ENCODE measurements around the gene PTTG1IP.

PTTG1IP gene

DNA sequence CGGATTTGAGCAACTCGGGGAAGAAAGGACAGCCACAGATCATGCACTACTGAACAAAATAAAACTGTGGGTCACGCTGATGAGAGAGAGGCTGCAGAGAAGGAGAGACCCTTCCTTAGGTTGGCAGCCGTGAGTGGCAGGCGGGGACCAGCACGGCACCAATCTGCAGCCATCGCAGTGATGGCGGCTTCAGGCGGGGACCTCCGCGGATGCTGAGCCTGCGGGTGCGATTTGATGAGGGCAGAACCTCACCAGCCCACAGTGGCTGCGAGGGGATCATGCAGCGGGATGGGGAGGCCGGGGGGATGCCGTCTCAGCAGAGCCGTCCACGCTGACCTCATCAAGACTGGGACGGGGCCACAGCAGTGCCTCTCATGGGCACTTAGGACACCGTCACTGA, 35.4 kb upstream of the PTTG1IP start:
- no peak for DNase-seq (ENCODE audit: low spot score)

DNA sequence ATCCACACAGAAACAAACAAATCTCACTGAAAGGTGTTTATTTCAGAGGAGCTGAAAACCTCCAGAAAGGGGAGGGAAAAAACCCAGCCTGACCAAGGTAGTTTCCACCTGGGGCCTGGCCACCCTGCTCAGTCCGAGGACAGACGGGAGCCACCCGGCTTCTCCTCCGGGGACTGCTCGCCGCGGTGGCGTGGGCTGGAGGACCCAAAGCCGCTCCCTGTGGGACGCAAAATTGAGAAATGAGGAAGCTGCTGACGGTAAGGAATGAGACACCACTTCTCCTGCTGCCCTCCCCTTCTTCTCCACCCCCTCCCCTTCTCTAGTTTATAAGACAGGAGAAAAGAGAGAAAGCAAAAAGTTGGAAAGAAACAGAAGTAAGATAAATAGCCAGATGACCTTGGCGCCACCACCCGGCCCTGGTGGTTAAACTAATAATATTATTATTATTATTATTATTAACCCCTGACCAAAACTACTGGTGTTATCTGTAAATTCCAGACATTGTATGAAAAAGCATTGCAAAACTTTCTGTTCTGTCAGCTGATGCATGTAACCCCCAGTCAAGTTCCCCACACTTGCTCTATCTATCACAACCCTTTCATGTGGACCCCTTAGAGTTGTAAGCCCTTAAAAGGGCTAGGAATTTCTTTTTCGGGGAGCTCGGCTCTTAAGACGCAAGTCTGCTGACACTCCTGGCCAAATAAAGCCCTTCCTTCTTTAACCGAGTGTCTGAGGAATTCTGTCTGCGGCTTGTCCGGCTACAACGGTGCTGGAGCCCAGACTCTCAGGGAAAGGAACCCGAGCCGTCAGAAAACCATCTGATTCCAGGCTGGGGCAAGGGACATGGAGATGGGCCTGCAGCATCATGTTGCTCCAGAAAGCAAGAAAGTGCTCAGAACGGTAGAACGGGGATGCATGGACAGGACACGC, 34.7 kb upstream of the PTTG1IP start:
- DNase-seq (ENCODE audit: low spot score): no peak

DNA sequence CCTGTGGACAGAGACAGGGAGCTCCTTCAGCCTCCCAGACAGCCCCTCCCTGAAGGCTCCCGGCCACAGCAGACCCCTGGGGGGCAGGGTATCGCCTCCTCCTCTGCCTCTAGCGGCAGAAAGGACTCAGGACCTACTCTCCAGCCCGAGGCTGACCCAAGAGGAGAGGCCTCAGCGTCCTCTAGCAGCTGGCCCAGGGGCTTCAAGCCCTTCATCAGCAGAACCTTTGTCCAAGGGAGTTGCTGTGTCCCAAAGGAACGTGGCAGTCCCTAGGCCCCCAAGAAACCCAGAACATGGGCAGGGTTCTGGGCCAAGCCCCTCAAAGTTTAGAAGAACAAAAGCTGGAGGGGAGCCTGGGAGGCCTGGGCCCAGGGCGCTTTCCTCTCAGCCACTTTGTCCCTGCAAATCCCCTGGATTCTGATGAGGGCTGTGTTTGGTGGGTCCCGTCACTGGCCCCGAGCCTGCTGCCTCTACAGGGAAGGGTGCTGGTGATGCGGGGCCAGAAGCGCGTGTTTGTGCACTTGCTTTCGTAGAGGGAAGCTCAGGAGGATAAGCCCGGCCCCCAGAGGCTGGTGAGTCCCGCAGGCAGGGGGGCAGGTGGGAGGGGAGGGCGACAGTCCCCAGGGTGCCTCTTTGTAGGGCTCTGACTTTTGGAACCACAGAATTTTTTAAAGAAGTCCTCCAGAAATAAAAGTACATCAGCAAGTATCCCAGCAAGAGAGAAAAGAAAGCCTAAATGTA, 33.9 kb upstream of the PTTG1IP start:
- no peak for DNase-seq (ENCODE audit: low spot score)

DNA sequence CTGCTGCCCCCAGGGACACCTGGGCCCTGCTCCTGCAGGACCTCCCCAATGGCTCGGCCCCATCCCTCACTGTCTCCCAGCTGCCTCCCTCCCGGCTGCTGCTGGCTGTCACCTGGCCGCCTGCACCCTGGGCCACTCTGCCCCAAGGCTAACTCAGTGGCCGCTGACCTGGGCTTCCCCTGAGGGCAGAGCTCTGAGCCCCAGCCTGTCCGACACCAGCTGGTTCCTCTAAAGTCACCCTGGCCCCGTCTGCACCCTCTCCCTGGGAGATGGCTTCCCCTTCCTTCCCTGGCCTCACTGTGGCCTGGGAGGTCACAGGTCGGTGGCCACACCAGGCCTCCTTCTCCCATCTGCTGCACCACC, 32.2 kb upstream of the PTTG1IP start:
- DNase-seq (ENCODE audit: low spot score): no peak

- DNase-seq (ENCODE audit: low spot score): no peak
Observed at GRCh38 chr21:44905016-44905727, 31.7 kb upstream of the PTTG1IP start.

DNA sequence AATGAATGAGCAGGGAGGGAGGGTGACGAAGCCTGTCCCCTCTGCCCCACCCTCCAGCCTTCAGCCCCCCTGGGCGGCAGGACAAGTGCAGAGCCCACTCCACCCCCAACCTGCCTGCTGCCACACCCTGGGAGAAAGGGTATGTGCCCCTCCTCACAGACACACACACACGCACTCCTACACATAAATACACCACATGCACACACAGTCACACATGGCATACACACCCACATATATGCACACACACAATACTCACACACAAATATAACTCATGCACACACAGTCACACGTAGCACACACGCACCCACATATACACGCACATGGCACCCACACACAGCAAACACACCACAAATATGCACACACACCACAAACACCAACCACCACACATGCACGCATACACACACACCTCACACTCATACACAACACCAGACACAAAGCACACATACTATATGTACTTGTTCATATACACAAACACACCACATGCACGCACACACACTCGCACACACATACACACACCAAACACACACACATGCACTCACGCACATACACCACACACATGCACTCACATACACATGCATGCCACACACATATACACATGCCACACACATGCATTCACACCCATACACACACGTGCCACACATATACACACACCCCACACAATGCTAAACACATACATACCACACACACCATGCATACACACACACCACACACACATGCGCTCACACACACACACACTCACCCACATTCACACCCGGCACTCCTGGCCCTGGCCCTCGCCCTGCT, 30.8 kb upstream of the PTTG1IP start:
- DNase-seq (ENCODE audit: low spot score): no peak

GRCh38 chr21:44903689-44904088, 30.2 kb upstream of the PTTG1IP start:
- no peak for DNase-seq (ENCODE audit: low spot score)

GRCh38 chr21:44903050-44903685, 29.7 kb upstream of the PTTG1IP start:
- no peak for DNase-seq (ENCODE audit: low spot score)

DNA sequence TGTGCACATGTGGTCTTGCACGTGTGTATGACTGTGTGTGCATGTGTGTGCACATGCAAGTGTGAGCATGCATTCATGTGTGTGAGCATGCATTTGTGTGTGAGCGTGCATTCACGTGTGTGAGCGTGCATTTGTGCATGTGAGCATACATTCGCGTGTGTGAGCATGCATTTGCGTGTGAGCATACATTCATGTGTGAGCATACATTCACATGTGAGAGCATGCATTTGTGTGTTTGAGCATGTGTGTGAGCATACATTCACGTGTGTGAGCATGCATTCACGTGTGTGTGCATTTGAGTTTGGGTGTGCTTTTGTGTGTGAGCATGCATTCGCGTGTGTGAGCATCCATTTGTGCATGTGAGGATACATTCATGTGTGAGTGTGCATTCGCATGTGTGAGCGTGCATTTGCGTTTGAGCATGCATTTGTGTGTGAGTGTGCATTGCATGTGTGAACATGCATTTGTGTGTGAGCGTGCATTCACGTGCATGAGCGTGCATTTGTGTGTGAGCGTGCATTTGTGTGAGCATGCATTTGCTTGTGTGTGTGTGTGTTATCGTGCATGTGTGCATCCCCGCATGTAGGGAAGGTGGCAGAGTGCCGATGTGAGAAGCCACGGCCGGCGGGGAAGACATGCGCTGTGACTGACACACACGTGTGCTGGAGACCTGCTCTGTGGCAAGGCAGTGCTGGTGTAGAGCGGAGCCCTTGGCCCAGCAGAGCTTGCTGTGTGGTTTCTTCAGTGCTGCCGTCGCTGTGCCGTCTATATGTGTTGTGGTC, 29.0 kb upstream of the PTTG1IP start:
- DNase-seq (ENCODE audit: low spot score): no peak

GRCh38 chr21:44901391-44902074, 28.0 kb upstream of the PTTG1IP start:
- DNase-seq (ENCODE audit: low spot score): no peak

GRCh38 chr21:44900559-44901251, 27.2 kb upstream of the PTTG1IP start:
- DNase-seq (ENCODE audit: low spot score): no peak

GRCh38 chr21:44899768-44900558, 26.5 kb upstream of the PTTG1IP start:
- DNase-seq (ENCODE audit: low spot score): no peak

DNA sequence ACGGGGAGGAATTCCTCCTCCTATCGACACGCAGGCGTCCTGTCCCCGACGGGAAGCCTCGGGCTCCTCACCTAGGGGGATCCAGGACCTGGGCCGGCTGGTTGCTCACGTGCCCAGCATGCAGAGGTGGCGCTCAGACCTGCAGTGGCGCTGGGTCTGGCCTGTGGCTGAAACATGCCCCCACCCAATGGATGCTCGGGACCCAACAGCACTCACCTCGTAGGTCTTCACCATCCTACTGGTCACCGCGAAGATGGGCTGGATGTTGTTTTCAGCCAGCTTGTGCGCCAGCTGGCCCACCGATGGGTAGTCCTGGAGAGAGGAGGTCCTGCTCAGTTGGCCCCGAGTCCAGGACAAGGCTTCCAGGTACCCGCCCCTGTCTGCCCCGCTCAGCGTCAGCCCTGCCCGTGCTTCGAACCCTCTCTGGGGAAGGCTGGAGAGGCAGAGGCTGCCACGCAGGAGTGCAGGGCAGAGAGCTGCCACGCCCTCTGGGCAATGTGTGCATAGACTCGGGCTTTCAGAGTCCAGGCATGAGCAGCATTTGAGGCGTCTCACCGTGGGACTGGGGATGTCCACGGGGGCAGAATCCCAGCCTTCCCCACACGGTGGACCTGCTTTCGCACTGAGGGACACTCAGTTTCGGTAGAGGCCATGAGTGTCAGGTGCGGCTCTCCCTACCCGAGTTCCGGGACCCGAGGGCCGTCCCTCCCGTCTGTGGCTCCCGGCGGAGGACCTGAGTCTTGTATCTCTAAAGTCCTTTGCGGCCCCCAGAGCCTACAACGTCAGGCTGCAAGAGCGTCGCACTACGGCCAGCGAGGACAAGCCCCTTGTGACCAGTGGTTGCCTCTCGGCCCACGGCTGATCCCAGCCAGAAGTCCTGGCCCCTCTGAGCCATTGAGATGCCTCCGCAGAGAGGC, 25.6 kb upstream of the PTTG1IP start:
- no peak for DNase-seq (ENCODE audit: low spot score)

- DNase-seq (ENCODE audit: low spot score): no peak
Observed at GRCh38 chr21:44898011-44898488, 24.6 kb upstream of the PTTG1IP start.

- DNase-seq (ENCODE audit: low spot score): no peak
Observed at GRCh38 chr21:44897326-44898010, 24.0 kb upstream of the PTTG1IP start.

DNA sequence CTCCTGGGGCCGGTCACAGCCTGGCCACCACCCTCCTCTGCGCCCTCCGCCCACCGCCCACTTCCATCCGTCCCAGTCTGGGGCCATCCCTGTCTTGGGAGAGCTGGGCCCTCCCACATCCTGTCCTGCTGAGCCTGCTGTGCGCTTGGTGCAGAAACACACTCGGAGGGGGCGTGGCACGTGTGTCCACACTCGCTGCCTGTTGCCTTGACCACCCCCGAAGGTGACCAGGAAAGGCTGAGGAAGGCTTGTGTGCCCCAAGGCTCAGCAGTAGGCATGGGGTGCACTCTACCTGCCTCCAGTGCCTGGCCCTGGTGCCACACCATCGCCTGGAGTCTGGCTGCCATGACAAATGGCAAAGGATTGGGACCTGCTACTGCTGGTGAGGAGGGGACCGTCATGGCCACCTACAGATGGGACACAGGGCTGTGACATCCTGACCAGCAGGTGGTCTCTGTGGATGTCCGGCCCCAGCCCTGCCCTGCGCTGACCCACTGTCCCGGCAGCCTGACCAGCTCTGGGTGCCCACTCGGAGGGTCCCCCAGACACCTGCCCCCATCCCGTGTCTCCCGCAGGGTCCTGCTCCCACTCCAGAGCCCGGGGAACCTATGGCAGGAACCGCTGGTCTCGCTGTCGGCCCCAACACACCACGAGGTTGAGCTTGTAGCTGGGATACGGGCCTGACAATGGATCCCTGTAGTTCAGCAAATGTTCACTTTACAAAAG, 23.2 kb upstream of the PTTG1IP start:
- no peak for DNase-seq (ENCODE audit: low spot score)
